HG02852 (cell line): ENCODE results near the gene PCDH15.

Experiments used
- ATAC-seq: cut with Tn5 transposase; IDR thresholded peaks from one replicate; pipeline ENCODE4 v1.9.1; 2021; ENCODE audit warnings: mild to moderate bottlenecking, moderate library complexity; ENCODE audit not compliant: unreplicated experiment

Gene PCDH15

GRCh38 chr10:53893061-53893460, 908.0 kb downstream of the PCDH15 start:
- ATAC-seq: no peak

- no peak for ATAC-seq
These were observed 914.4 kb downstream of the PCDH15 start for GRCh38 chr10:53886325-53887300.

GRCh38 chr10:53864846-53865245, 936.2 kb downstream of the PCDH15 start:
- no peak for ATAC-seq

GRCh38 chr10:53852450-53853175, 948.4 kb downstream of the PCDH15 start:
- no peak for ATAC-seq

GRCh38 chr10:53846809-53847208, 954.2 kb downstream of the PCDH15 start:
- no peak for ATAC-seq

GRCh38 chr10:53843736-53844362, 957.2 kb downstream of the PCDH15 start:
- ATAC-seq: no peak

- no peak for ATAC-seq
These were observed 959.4 kb downstream of the PCDH15 start for GRCh38 chr10:53841483-53842145.

- ATAC-seq: no peak
These were observed 960.4 kb downstream of the PCDH15 start for GRCh38 chr10:53840653-53841052.

- no peak for ATAC-seq
These were observed 961.5 kb downstream of the PCDH15 start for GRCh38 chr10:53839440-53840039.

GRCh38 chr10:53836638-53837037, 964.4 kb downstream of the PCDH15 start:
- ATAC-seq: no peak

- no peak for ATAC-seq
These were observed 967.1 kb downstream of the PCDH15 start for GRCh38 chr10:53833908-53834307.

- ATAC-seq: no peak
These were observed 973.8 kb downstream of the PCDH15 start for GRCh38 chr10:53827261-53827660.

GRCh38 chr10:53808677-53809372, 992.2 kb downstream of the PCDH15 start:
- no peak for ATAC-seq

GRCh38 chr10:53786236-53786900, 1014.7 kb downstream of the PCDH15 start:
- ATAC-seq: no peak

GRCh38 chr10:53771701-53772100, 1029.3 kb downstream of the PCDH15 start:
- no peak for ATAC-seq

GRCh38 chr10:53770903-53771302, 1030.1 kb downstream of the PCDH15 start:
- no peak for ATAC-seq

- no peak for ATAC-seq
These were observed 1035.7 kb downstream of the PCDH15 start for GRCh38 chr10:53765311-53765710.

GRCh38 chr10:53754596-53755250, 1046.3 kb downstream of the PCDH15 start:
- no peak for ATAC-seq
